Activated T-helper 9 cell treated with anti-CD3 and anti-CD28 coated beads, Interleukin-2, amount 50 U/mL, for 16 hours (primary cell): ENCODE measurements around the gene PTPRN2.

Experiments used
- DNase-seq: peaks from one replicate; pipeline ENCODE4 v3.0.0-alpha.2; 2020; ENCODE audit warnings: low read depth

PTPRN2 gene

GRCh38 chr7:158602905-158603772 is 15.5 kb upstream of the PTPRN2 start:
- no peak for DNase-seq

GRCh38 chr7:158602041-158602440 is 14.4 kb upstream of the PTPRN2 start:
- no peak for DNase-seq

- DNase-seq = no peak
Observed at GRCh38 chr7:158601090-158601489, 13.5 kb upstream of the PTPRN2 start.

GRCh38 chr7:158596745-158597144 is 9.1 kb upstream of the PTPRN2 start:
- DNase-seq = no peak

GRCh38 chr7:158596309-158596708 is 8.7 kb upstream of the PTPRN2 start:
- no peak for DNase-seq

GRCh38 chr7:158595068-158595467 is 7.4 kb upstream of the PTPRN2 start:
- DNase-seq = no peak

GRCh38 chr7:158592541-158592940 is 4.9 kb upstream of the PTPRN2 start:
- no peak for DNase-seq

- no peak for DNase-seq
Observed at GRCh38 chr7:158591944-158592343, 4.3 kb upstream of the PTPRN2 start.

GRCh38 chr7:158590181-158590530 is 2.5 kb upstream of the PTPRN2 start:
- no peak for DNase-seq

GRCh38 chr7:158589653-158590052 is 2.0 kb upstream of the PTPRN2 start:
- DNase-seq = no peak

- no peak for DNase-seq
Observed at GRCh38 chr7:158588878-158589442, 1.3 kb upstream of the PTPRN2 start.

- no peak for DNase-seq
Observed at GRCh38 chr7:158588085-158588877, 658 bp upstream of the PTPRN2 start.

- no peak for DNase-seq
Observed at GRCh38 chr7:158586499-158587161, 993 bp downstream of the PTPRN2 start.

GRCh38 chr7:158585721-158586498 is 1.7 kb downstream of the PTPRN2 start:
- DNase-seq = no peak

GRCh38 chr7:158584407-158584806 is 3.2 kb downstream of the PTPRN2 start:
- no peak for DNase-seq

- DNase-seq = no peak
Observed at GRCh38 chr7:158583810-158584209, 3.8 kb downstream of the PTPRN2 start.

GRCh38 chr7:158583143-158583542 is 4.5 kb downstream of the PTPRN2 start:
- DNase-seq = no peak

GRCh38 chr7:158582089-158582456 is 5.5 kb downstream of the PTPRN2 start:
- no peak for DNase-seq

- no peak for DNase-seq
Observed at GRCh38 chr7:158581440-158582088, 6.1 kb downstream of the PTPRN2 start.

GRCh38 chr7:158579662-158580646 is 7.7 kb downstream of the PTPRN2 start:
- no peak for DNase-seq
